Glomerular visceral epithelial cell (primary cell): ENCODE results near the gene ALKBH5.

Experiments
- DNase-seq: peaks from one replicate; pipeline ENCODE4 v3.0.0-alpha.2; 2016; ENCODE audit errors: extremely low spot score

The ALKBH5 gene

DNA sequence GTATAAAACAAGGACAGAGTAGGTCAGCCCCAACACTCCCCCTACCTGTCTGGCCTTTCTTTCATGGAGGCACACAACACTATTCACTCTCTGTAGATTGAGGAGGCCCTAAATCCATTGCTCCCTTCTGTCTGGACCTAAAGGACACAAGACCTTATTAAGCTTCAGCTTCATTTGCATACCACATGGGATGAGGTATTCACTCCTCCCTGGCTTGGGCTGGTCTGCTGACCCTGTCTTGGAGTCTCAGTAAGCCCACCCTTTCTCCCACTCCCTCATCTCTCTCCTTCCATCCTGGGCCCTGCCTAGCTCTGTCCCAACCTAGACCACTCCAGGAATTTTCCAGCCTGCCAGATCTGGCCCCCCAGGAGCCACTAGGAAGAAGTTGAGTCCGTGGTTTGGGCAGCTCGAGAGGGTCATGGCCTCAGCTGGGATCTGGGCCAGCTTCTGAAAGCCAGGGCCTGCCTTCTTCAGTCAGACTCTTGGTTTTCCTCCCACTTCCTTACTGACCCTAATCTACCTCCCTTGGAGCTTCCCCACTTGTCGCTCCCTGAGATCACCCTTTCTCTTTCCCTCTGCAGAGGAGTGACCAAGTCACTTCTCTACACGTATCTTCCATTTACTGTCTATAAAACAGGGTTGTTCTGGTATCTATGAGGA is 35.3 kb downstream of the ALKBH5 start:
- DNase-seq = peak; percentile 47

DNA sequence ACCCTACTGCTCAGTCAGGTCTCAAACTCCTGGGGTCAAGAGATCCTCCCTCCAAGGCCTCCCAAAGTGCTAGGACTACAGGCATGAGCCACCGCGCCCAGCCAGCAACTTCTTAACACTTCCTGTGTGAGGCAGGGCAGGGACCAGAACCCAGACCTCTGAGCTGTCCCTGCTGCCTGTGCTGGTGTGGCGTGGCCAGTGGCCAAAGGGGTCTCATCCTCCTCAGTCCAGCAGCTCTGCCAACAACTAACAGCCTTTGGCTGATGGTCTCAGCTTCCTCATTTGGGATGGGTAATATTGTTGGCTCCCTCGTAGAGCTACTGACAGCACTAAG is 40.4 kb downstream of the ALKBH5 start:
- DNase-seq = no peak

DNA sequence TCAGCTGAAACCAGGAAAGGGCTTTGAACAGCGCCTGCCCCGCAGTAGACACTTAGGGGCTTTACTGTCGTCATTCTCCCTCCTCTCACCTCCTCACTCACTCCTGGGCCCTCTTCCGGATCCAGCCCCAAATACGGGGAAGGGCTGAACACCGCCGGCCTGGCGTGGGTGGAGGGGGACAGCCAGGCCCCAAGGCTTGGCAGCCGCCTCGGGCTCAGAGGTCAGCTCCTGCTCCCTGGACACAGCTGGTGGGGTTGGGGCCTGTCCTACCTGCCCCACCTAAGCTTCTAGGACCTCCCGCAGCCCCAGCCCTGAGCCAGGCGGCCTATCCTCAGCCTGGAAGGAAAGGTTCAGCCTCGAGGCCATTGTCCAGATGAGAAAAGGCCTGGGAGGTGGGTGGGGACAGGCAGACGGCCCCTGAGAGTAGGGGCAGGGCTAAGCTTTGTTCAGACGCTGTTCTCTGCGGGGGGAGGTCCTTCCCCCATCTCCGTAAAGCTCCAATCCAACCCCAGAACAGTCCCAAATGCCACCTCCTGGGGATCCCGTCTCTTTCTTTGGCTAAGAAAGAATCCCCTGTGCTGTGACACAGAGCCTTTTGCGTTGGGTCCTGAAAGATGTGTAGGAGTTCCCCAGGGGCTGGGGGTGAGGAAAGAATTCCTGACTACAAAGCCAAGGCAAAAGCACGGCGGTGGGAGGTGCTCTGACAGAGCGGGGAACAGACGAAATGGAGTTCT is 40.9 kb downstream of the ALKBH5 start:
- DNase-seq = no peak

DNA sequence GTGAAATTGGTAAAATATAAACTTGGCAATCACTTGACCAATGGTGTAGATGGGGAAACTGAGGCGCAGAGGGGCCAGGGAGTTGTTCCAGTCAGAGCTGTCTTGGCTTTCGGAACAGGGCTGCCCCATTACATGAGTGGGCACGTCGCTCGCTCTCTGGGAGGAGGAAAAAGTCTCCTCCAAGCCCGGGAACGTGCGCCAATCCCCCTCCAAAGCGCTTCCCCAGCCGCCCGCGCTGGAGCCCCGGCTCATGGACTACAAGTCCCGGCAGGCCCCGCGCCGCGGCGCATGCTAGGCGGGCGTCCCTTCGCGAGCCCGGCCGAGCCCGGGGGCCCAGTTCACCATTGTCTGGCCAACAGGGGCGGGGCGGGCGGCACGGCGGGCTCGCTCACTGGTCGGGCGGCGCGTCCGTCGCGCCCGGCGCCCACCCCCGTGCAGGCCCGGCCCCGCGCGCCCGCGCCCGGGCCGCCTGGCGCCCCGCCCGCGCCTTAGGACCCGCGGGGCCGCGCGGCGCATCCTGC is 41.6 kb downstream of the ALKBH5 start, which contains the start of gene LLGL1:
LLGL1 (plus strand) TSS at position 515 of the 521 bp plus-strand sequence. CDS start 48 bp downstream, outside the sequence.
- DNase-seq = peak; percentile 97

DNA sequence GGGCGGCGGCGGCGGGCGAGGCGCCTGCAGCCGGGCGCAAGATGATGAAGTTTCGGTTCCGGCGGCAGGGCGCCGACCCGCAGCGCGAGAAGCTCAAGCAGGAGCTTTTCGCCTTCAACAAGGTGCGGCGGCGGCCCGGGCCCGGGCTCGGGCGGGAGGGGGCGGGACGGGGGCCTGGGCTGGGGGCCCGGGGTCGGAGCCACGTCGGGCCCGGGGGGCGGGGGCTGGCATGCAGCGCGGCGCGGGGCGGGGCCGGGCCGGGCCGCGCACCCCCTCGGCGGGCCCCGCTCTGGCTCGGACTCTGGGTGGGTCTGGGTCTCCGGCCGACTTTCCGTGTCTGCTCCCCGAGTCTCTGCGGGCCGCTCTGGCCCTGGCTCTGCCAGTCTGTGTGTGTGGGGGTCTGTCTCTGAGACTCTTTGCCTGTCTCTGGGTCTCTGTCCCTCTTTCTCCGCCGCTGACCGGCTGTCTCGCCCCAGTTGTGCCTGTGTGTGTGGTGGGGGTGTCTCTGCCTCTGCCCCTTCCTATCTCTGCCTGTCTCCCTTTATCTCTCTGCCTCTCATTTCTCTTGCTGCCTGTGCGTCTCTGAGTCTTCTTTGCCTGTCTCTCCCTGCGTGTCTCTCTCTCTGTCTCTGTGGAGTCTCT is 42.1 kb downstream of the ALKBH5 start:
- no peak for DNase-seq

DNA sequence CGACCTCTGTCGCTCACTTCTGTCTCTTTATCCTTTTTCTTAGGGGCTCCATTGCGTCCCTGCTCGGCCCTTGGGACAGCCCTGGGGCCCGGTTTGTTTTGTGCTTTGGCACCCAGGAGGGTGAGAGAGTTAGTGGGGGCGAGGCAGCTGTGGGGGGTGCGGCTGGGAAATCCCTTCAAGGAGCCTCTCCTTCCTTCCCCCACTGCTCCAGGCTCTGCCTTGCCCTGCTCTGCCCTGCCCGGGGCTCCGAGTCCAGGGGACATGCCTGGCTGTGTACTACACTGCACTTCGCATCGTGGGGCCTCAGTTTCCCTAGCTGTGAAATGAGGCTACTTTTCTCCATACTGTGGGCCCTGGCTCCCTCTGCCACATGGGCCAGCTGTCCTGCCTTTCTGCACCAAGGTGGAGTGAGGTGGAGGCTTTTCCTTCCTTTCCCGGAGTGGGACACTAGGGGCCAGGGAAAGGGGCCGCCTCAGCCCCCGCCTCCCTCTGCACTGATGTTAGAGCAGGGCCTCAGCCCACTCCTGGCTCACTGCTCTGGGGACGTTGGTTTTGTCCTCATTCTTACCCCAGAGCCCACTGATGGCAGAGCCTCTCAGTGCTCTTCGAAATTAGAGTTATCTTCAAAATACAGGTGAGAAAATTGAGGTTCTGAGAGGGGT is 42.8 kb downstream of the ALKBH5 start:
- peak; percentile 31 for DNase-seq

DNA sequence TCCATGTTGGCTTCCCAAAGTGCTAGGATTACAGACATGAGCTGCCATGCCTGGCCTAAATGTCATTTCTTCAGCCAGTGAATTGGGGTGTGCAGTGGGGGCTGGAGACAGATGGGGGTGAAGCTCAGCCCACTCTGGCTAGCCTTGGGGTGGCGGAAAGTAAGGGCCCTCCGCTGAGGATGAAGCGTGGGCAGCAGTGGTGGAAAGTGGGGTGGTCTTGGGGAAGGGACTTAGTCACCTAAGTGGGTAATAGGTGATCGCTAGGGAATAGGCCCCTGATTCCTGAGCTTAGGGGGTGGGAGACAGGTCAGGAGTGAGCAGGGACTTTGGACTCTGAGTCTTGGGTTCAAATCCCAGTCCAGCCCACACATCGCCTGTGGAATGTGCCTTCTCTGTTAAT is 44.0 kb downstream of the ALKBH5 start:
- no peak for DNase-seq

DNA sequence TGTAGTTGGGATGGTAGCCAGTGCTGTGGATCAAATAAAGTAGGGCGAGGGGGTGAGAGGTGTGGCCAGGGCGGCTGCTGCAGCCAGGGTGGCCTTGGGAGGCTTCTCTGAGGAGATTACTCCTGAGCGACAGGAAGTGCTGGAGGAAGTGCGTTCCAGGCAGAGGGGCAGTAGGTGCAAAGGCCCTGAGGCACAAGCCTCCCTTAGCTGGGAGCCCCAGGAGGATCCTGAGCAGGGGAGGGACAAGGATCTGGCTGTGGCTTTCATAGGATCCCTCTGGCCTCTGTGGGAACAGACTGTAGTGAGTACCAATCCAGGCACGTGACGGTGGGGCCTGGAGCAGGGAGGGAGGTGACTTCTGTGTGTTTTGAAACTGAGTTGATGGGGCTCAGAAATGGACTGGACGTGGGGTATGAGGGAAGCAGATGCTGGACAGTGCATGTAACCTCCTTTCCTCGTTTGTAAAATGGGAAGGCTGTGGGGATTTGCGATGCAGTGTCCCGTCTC is 44.6 kb downstream of the ALKBH5 start:
- DNase-seq = no peak

DNA sequence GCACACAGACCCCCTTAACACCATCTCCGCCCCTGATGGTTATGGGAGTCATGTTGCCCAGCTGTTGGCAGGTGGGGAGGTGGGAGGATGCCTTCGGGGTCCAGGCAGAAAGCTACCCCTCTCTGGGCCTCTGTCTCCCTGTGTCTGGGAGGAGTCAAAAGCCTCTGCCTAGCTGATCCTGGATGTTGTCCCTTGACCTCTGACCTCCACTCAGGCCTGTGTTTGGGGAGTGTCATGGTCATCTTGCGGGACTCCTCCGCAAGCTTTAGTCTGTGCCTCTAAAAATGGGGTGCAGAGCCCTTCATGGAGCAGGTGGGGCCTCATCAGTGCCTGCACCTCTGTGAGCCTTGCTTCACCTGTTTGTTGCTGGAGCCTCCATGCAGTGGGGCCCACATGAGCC is 45.6 kb downstream of the ALKBH5 start:
- DNase-seq = no peak

DNA sequence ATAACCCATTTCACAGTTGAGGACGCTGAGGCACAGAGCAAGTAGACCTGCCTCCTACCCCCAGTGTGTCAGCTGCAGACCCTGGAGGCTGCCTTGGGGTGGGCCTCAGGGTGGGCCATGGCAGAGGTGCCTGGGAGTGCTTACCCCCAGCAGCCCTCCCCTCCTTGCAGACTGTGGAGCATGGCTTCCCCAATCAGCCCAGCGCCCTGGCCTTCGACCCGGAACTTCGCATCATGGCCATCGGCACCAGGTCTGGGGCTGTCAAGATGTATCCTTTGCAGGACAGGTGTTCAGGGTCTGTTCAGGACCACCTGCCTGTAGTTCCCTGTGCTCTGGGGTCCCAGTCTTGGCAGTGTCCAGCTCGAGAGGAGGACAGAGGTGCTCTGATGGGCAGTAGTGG is 46.1 kb downstream of the ALKBH5 start:
- DNase-seq = no peak

DNA sequence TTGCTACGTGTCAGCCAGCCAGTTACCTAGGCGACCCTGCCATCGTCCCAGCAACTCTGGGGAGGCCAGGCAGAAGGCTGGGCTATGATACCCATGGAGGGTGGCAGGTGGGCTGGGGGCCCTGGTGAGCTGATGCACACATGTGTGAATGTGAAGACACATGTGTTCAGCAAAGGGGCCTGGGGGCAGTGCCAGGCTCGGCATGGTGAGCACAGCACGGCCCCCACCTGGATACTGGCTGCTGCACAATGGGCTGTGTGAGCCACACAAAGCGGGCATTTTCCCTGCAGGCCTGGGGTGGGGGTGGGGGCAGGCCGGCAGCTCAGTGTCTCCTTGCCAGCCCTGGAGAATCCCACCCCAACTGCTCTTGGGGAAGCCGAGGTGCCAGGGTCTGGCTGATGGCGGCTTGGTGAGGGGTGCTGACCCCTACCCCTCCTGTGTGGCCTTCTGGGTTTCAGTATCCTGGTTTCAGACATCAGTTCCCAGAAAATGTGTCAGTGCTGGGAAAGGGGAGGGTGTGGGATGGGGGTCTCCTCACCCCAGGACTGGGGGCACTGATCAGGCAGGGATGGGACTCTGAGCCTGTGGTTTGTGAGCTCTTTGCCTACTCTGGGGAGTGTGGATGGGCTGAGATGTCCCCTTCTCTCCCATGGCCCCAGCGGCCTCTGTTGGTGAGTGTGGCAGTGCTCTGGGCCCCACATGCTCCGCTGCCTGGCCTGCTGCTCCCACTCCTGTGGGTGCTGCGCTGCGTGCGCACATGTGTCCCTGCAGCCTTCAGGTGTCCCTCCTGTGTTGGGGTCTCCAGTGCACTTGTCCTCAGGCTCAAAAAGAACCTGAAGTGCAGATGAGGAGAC is 46.9 kb downstream of the ALKBH5 start:
- no peak for DNase-seq

DNA sequence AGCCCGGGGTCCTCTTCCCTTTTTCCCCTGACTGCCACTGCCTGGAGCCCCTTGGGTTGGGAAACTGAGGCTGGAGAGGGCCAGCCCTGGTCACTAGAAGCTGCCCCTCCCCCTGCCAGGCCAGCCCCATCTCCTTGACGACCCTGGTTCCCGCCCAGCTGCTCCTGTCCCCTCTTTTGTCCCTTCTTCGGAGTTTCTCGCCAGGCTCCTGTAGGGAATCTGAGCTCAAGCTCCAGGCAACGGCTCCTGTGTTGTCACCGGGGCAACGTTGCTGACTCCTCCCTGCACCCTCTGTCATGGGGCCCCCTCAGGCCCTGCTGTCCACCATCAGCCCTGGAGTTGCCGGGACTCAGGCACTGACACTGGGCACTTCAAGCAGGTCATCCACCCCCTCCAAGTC is 47.5 kb downstream of the ALKBH5 start:
- DNase-seq = no peak

DNA sequence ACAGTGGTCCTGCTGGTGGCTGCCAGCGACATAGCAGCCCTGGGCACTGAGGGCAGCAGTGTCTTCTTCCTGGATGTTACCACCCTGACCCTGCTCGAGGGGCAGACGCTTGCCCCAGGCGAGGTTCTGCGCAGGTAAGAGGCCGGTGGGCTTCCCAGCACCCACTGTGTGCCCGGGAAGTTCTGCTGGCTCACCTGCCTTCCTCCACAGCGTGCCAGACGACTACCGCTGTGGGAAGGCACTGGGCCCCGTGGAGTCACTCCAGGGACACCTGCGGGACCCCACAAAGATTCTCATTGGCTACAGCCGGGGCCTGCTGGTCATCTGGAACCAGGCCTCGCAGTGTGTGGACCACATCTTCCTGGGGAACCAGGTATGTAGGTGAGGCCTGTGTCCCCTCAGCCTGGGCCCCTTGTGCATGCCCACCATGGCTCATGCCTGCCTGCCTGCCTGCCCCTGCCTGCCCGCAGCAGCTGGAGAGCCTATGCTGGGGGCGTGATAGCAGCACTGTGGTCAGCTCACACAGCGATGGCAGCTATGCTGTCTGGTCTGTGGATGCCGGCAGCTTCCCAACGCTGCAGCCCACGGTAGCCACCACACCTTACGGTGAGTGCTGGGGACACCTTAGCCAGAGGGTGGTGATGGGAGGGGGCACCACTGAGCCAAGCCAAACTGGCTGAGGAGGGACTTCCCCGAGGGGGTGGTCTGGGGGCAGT is 50.3 kb downstream of the ALKBH5 start:
- no peak for DNase-seq

DNA sequence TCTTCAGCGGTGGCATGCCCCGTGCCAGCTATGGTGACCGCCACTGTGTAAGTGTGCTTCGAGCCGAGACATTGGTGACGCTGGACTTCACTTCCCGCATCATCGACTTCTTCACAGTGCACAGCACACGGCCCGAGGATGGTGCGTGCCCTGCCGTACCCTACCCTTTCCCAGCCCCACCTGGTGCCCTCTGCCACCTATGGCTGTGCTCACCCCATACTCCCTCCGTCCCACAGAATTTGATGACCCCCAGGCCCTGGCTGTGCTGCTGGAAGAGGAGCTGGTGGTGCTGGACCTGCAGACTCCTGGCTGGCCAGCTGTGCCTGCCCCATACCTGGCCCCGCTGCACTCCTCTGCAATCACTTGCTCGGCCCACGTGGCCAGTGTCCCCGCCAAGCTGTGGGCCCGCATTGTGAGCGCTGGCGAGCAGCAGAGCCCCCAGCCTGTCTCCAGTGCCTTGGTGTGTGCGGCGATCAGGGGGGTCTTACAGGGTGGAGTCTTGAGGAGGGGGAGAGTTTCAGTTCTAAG is 51.3 kb downstream of the ALKBH5 start:
- no peak for DNase-seq

DNA sequence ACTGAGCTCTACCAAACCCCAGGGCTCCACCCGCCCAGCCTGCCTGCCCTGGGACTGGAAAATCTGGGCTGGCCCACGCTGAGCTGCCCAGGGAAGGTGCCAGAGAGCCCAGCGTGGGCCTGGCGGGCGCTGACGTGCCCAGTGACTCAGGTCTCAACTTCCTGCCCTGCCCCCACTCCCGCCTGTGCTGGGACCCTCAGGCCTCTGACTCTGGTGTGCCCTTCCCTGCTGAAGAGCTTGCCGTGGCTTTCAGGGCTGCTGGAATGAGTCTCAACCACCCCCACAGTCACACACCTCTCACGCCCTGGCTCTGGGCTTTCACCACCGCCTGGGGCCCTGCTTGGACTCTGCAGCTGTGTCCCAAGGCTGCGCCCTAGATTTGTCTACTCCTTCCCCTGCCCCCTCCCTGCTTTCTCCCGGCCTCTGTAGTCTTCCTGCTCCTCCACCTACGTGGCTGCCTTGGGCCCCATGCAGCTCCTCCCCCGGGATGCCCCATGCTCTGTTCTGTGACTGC is 52.2 kb downstream of the ALKBH5 start:
- DNase-seq = peak; percentile 81

DNA sequence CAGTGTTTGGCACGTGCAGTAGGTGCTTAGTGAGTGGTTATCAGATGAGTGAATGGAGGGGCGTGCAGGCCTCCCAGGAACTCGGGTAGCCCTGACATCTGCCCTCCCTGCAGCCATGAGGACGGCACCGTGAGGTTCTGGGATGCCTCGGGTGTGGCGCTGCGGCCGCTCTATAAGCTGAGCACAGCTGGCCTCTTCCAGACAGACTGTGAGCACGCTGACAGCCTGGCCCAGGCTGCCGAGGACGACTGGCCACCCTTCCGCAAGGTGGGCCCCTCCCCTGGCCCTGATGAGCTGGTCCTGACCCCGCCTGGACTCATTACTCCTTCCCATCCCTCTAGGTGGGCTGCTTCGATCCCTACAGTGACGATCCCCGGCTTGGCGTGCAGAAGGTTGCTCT is 52.9 kb downstream of the ALKBH5 start:
- no peak for DNase-seq

DNA sequence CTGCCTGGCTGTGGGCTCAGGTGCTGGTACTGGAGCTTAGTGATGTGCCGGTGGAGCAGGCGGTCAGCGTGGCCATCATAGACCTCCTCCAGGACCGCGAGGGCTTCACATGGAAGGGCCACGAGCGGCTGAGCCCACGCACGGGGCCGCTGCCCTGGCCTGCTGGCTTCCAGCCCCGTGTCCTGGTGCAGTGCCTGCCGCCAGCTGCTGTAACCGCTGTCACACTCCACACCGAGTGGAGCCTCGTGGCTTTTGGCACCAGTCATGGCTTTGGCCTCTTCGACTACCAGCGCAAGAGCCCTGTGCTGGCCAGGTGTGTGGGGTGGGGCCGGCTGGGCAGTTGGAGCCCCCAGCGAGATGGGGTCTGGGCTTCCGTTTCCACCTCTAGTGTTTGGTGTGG is 53.8 kb downstream of the ALKBH5 start:
- no peak for DNase-seq

DNA sequence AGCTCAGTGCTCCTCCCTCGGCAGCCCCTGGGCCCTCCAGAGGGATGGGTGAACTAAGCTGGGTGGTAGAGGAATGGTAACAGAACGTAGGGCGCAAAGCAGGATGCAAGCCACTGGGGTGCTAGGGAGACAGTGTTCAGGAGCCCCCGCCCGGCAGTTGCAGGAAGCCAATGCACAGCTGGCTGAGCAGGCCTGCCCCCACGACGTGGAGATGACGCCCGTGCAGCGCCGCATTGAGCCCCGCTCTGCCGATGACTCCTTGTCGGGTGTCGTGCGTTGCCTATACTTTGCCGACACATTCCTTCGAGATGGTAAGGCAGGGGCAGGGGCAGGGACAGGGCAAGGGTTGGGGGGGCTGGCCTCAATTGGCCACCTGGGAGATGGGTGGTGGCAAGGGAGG is 54.7 kb downstream of the ALKBH5 start:
- DNase-seq = no peak

DNA sequence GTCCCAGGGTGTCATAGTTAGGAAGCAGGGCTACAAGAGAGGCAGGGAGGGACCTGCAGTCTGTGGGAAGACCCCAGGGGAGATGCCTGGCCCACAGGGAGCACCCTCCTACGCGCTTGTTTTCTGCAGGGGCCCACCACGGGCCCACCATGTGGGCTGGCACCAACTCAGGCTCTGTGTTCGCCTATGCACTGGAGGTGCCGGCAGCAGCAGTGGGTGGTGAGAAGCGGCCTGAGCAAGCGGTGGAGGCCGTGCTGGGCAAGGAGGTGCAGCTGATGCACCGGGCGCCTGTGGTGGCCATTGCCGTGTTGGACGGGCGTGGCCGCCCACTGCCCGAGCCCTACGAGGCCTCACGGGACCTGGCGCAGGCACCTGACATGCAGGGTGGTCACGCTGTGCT is 56.8 kb downstream of the ALKBH5 start:
- no peak for DNase-seq

DNA sequence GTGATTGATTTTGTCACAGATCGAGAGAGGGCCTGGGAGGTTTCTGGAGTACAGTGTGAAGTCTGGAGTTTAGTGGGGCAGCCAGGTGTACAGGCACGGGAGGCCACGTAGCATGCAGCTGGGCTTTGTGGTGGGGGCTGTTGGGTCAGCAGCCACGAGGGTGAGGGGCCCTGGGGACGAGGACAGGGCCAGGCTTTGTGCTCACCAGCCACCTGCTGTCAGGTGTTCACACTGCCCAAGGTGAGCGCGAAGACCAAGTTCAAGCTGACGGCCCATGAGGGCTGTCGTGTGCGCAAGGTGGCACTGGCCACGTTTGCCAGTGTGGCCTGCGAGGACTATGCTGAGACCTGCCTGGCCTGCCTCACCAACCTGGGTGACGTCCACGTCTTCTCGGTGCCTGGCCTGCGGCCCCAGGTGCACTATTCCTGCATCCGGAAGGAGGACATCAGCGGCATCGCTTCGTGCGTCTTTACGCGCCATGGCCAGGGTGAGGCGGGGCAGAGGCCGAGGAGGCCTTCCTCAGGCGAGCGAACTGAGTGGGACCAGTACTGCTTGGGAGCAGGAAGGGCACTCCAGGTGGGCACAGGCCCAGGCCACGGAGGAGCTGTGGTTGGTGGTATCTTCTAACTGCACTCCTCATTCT is 57.7 kb downstream of the ALKBH5 start:
- no peak for DNase-seq
